Stimulated activated memory B cell treated with anti-CD40 and anti-IgM and Interleukin-4, amounts not matched to agents 10 μg/mL and 1 μg/mL and 100 μg/mL, for 72 hours (primary cell): ENCODE measurements around the gene MPPED1.

ENCODE experiments used
- ATAC-seq: fragments of 150-1000 bp; cut with Tn5 transposase; 2 replicates; pipeline ENCODE4 v1.10.0; 2021
- H3K27ac Mint-ChIP-seq: one replicate; pipeline ENCODE4 v1.8.0; 2022; ENCODE audit warnings: mild to moderate bottlenecking, mixed read lengths
- H3K27me3 Mint-ChIP-seq: one replicate; pipeline ENCODE4 v1.8.0; 2022; ENCODE audit warnings: mixed read lengths
- H3K36me3 Mint-ChIP-seq: one replicate; pipeline ENCODE4 v1.8.0; 2022; ENCODE audit warnings: mixed read lengths
- H3K4me1 Mint-ChIP-seq: one replicate; pipeline ENCODE4 v1.8.0; 2022; ENCODE audit warnings: mixed read lengths
- H3K4me3 Mint-ChIP-seq: one replicate; pipeline ENCODE4 v1.8.0; 2022; ENCODE audit warnings: mild to moderate bottlenecking, moderate library complexity, mixed read lengths
- H3K9me3 Mint-ChIP-seq: one replicate; pipeline ENCODE4 v1.8.0; 2022; ENCODE audit warnings: mixed read lengths

The MPPED1 gene

GRCh38 chr22:43388420-43388851, 23.4 kb upstream of the MPPED1 start:
- H3K4me3 Mint-ChIP-seq, result no peak overlapping the region
- H3K36me3 Mint-ChIP-seq, result no peaks in the 10 kb centered on the region
- H3K27me3 Mint-ChIP-seq, result peaks cover 52% of the 10 kb centered on the region
- H3K27ac Mint-ChIP-seq, result no peak overlapping the region
- no peaks in the 10 kb centered on the region for H3K9me3 Mint-ChIP-seq
- H3K4me1 Mint-ChIP-seq, result peaks cover 10% of the 10 kb centered on the region
- ATAC-seq, result peak; percentile 71

- no peak overlapping the region for H3K4me3 Mint-ChIP-seq
- no peaks in the 10 kb centered on the region for H3K36me3 Mint-ChIP-seq
- no peaks in the 10 kb centered on the region for H3K9me3 Mint-ChIP-seq
- peaks cover 52% of the 10 kb centered on the region for H3K27me3 Mint-ChIP-seq
- ATAC-seq, result no peak
- no peak overlapping the region for H3K27ac Mint-ChIP-seq
- peaks cover 10% of the 10 kb centered on the region for H3K4me1 Mint-ChIP-seq
Measured at GRCh38 chr22:43389227-43389836, 22.5 kb upstream of the MPPED1 start.

GRCh38 chr22:43390166-43390565, 21.6 kb upstream of the MPPED1 start:
- H3K4me1 Mint-ChIP-seq, result peaks cover 10% of the 10 kb centered on the region
- no peak for ATAC-seq
- H3K4me3 Mint-ChIP-seq, result no peak overlapping the region
- no peaks in the 10 kb centered on the region for H3K9me3 Mint-ChIP-seq
- peaks cover 46% of the 10 kb centered on the region for H3K27me3 Mint-ChIP-seq
- no peak overlapping the region for H3K27ac Mint-ChIP-seq
- H3K36me3 Mint-ChIP-seq, result no peaks in the 10 kb centered on the region

- Mint-ChIP-seq H3K27ac (no peak overlapping the region), H3K4me1 (peaks cover 7% of the 10 kb centered on the region), H3K4me3 (no peak overlapping the region), H3K27me3 (peaks cover 39% of the 10 kb centered on the region), H3K36me3 (no peaks in the 10 kb centered on the region), H3K9me3 (no peaks in the 10 kb centered on the region)
- no peak for ATAC-seq
Measured at GRCh38 chr22:43390872-43391271, 20.9 kb upstream of the MPPED1 start.

GRCh38 chr22:43391306-43391705, 20.5 kb upstream of the MPPED1 start:
- no peak for ATAC-seq
- Mint-ChIP-seq H3K4me1 (peaks cover 3% of the 10 kb centered on the region), H3K27me3 (peaks cover 37% of the 10 kb centered on the region), H3K27ac (no peak overlapping the region), H3K36me3 (no peaks in the 10 kb centered on the region), H3K4me3 (no peak overlapping the region), H3K9me3 (no peaks in the 10 kb centered on the region)

GRCh38 chr22:43392385-43392989, 19.3 kb upstream of the MPPED1 start:
- peaks cover 37% of the 10 kb centered on the region for H3K27me3 Mint-ChIP-seq
- H3K4me1 Mint-ChIP-seq, result no peaks in the 10 kb centered on the region
- no peaks in the 10 kb centered on the region for H3K9me3 Mint-ChIP-seq
- no peaks in the 10 kb centered on the region for H3K36me3 Mint-ChIP-seq
- no peak for ATAC-seq
- H3K27ac Mint-ChIP-seq, result no peak overlapping the region
- no peak overlapping the region for H3K4me3 Mint-ChIP-seq

GRCh38 chr22:43393132-43393843, 18.5 kb upstream of the MPPED1 start:
- no peaks in the 10 kb centered on the region for H3K4me1 Mint-ChIP-seq
- no peak for ATAC-seq
- no peaks in the 10 kb centered on the region for H3K36me3 Mint-ChIP-seq
- peaks cover 32% of the 10 kb centered on the region for H3K27me3 Mint-ChIP-seq
- no peak overlapping the region for H3K4me3 Mint-ChIP-seq
- no peak overlapping the region for H3K27ac Mint-ChIP-seq
- no peaks in the 10 kb centered on the region for H3K9me3 Mint-ChIP-seq

GRCh38 chr22:43393844-43394474, 17.9 kb upstream of the MPPED1 start:
- H3K36me3 Mint-ChIP-seq, result no peaks in the 10 kb centered on the region
- no peaks in the 10 kb centered on the region for H3K9me3 Mint-ChIP-seq
- ATAC-seq, result no peak
- H3K4me1 Mint-ChIP-seq, result no peaks in the 10 kb centered on the region
- peaks cover 33% of the 10 kb centered on the region for H3K27me3 Mint-ChIP-seq
- no peak overlapping the region for H3K4me3 Mint-ChIP-seq
- H3K27ac Mint-ChIP-seq, result no peak overlapping the region

- no peaks in the 10 kb centered on the region for H3K36me3 Mint-ChIP-seq
- no peak overlapping the region for H3K27ac Mint-ChIP-seq
- no peak overlapping the region for H3K4me3 Mint-ChIP-seq
- H3K4me1 Mint-ChIP-seq, result no peaks in the 10 kb centered on the region
- no peaks in the 10 kb centered on the region for H3K9me3 Mint-ChIP-seq
- no peak for ATAC-seq
- H3K27me3 Mint-ChIP-seq, result peaks cover 40% of the 10 kb centered on the region
Measured at GRCh38 chr22:43395086-43395695, 16.6 kb upstream of the MPPED1 start.

GRCh38 chr22:43396321-43396933, 15.4 kb upstream of the MPPED1 start:
- Mint-ChIP-seq H3K4me1 (no peaks in the 10 kb centered on the region), H3K27me3 (peaks cover 49% of the 10 kb centered on the region), H3K4me3 (no peak overlapping the region), H3K9me3 (no peaks in the 10 kb centered on the region), H3K36me3 (no peaks in the 10 kb centered on the region), H3K27ac (no peak overlapping the region)
- ATAC-seq, result no peak

- no peak overlapping the region for H3K4me3 Mint-ChIP-seq
- peaks cover 1% of the 10 kb centered on the region for H3K9me3 Mint-ChIP-seq
- no peaks in the 10 kb centered on the region for H3K36me3 Mint-ChIP-seq
- no peak for ATAC-seq
- no peaks in the 10 kb centered on the region for H3K4me1 Mint-ChIP-seq
- no peak overlapping the region for H3K27ac Mint-ChIP-seq
- H3K27me3 Mint-ChIP-seq, result peaks cover 53% of the 10 kb centered on the region
Measured at GRCh38 chr22:43396934-43397457, 14.8 kb upstream of the MPPED1 start.

- Mint-ChIP-seq H3K4me1 (no peaks in the 10 kb centered on the region), H3K9me3 (peaks cover 3% of the 10 kb centered on the region), H3K27me3 (peaks cover 46% of the 10 kb centered on the region), H3K4me3 (no peak overlapping the region), H3K27ac (no peak overlapping the region), H3K36me3 (no peaks in the 10 kb centered on the region)
- no peak for ATAC-seq
Measured at GRCh38 chr22:43397766-43398165, 14.0 kb upstream of the MPPED1 start.

- Mint-ChIP-seq H3K4me3 (no peak overlapping the region), H3K36me3 (no peaks in the 10 kb centered on the region), H3K27me3 (peaks cover 45% of the 10 kb centered on the region), H3K27ac (no peak overlapping the region), H3K4me1 (no peaks in the 10 kb centered on the region), H3K9me3 (peaks cover 3% of the 10 kb centered on the region)
- ATAC-seq, result no peak
Measured at GRCh38 chr22:43398246-43398645, 13.6 kb upstream of the MPPED1 start.

- Mint-ChIP-seq H3K27ac (no peak overlapping the region), H3K27me3 (peaks cover 52% of the 10 kb centered on the region)
Measured at GRCh38 chr22:43398910-43399309, 12.9 kb upstream of the MPPED1 start.

More at GRCh38 chr22:43398910-43399309, 12.9 kb upstream of the MPPED1 start:
- Mint-ChIP-seq H3K36me3 (no peaks in the 10 kb centered on the region), H3K4me3 (no peak overlapping the region), H3K9me3 (peaks cover 3% of the 10 kb centered on the region), H3K4me1 (no peaks in the 10 kb centered on the region)
- ATAC-seq, result no peak
